ENCODE results near the gene MFSD11.
"Not testable (repeated sequence)": the region's sequence is repeated elsewhere in the genome, so short reads cannot be mapped to it uniquely, and the experiment has no call there.

MFSD11 gene

GRCh38 chr17:76805319-76805718 is 67.4 kb downstream of the MFSD11 start:
- no peak for DNase-seq (ENCODE audit: low spot score)
- no peaks in the 10 kb centered on the region for H3K9me3 Mint-ChIP-seq
- no peak overlapping the region for H3K27ac Mint-ChIP-seq
- no peaks in the 10 kb centered on the region for H3K36me3 Mint-ChIP-seq (ENCODE audit: low read depth)
- H3K4me1 Mint-ChIP-seq (ENCODE audit: low read depth): no peaks in the 10 kb centered on the region
- H3K4me3 Mint-ChIP-seq: no peak overlapping the region
- no peaks in the 10 kb centered on the region for H3K27me3 Mint-ChIP-seq (ENCODE audit: low read depth)

DNA sequence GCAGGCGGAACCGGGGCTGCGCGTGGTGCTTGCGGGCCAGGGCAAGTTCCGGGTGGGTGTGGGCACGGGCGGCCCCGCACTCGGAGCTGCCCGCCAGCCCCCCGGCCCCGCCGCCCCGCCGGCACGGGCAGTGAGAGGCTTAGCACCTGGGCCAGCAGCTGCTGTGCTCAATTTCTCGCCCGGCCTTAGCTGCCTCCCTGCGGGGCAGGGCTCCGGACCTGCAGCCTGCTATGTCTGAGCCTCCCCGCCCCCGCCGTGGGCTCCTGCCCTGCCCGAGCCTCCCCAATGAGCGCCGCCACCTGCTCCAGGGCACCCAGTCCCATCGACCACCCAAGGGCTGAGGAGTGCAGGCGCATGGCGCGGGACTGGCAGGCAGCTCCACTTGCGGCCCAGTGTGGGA is 68.2 kb downstream of the MFSD11 start:
- H3K4me3 Mint-ChIP-seq; H3K36me3 Mint-ChIP-seq (ENCODE audit: low read depth); H3K4me1 Mint-ChIP-seq (ENCODE audit: low read depth); H3K27me3 Mint-ChIP-seq (ENCODE audit: low read depth); H3K27ac Mint-ChIP-seq; DNase-seq (ENCODE audit: low spot score); H3K9me3 Mint-ChIP-seq: not testable (repeated sequence)

DNA sequence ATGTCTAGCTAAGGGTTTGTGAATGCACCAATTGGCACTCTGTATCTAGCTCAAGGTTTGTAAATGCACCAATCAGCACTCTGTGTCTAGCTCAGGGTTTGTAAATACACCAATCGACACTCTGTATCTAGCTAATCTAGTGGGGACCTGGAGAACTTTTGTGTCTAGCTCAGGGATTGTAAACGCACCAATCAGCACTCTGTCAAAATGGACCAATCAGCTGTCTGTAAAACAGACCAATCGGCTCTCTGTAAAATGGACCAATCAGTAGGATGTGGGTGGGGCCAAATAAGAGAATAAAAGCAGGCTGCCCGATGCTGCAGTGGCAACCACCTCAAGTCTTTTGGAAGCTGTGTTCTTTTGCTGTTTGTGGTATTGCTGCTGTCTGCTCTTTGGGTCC is 68.8 kb downstream of the MFSD11 start:
- not testable (repeated sequence) for H3K27ac Mint-ChIP-seq; H3K27me3 Mint-ChIP-seq (ENCODE audit: low read depth); H3K9me3 Mint-ChIP-seq; DNase-seq (ENCODE audit: low spot score); H3K4me1 Mint-ChIP-seq (ENCODE audit: low read depth); H3K36me3 Mint-ChIP-seq (ENCODE audit: low read depth); H3K4me3 Mint-ChIP-seq

DNA sequence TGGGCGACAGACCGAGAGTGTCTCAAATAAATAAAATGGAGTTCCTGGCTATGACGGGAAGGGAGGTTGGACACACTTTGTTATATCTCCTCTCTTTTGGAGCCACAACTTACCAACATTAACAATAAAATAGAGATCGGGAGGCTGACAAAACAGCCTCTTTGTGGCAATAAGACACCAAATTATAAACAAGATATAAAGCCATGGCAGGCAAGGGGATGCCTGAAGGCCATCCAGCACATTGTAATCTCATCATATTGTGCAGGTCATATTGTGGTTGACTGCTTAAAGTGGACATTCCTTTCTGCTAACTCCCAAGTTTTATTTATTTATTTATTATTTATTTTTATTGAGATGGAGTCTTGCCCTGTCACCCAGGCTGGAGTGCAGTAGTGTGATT is 70.4 kb downstream of the MFSD11 start:
- no peak for DNase-seq (ENCODE audit: low spot score)
- Mint-ChIP-seq H3K27ac (no peak overlapping the region), H3K36me3 (ENCODE audit: low read depth) (no peaks in the 10 kb centered on the region), H3K4me1 (ENCODE audit: low read depth) (no peaks in the 10 kb centered on the region), H3K4me3 (no peak overlapping the region), H3K9me3 (no peaks in the 10 kb centered on the region), H3K27me3 (ENCODE audit: low read depth) (no peaks in the 10 kb centered on the region)

DNA sequence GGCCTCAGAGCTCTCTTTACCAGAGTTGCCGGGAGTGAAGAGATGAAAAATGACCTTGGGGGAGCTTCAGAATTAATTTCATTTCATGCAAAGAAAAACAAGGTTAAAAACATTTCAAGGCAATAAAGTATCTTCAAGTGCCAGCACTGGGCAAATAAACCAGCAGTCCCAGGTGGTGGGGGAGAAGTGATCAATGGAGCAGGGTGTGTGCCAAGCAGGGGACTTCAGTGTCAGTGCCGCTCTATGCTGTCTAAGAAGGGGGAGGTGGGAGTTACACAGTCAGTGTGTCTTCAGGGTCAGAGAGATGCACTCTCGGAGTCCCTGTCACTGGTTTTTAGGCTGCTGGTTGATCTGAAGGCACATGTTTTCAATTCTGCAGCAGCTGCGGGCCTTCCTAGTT is 73.0 kb downstream of the MFSD11 start:
- Mint-ChIP-seq H3K27ac (no peak overlapping the region), H3K9me3 (no peaks in the 10 kb centered on the region), H3K27me3 (ENCODE audit: low read depth) (no peaks in the 10 kb centered on the region), H3K4me1 (ENCODE audit: low read depth) (no peaks in the 10 kb centered on the region), H3K36me3 (ENCODE audit: low read depth) (no peaks in the 10 kb centered on the region), H3K4me3 (no peak overlapping the region)
- no peak for DNase-seq (ENCODE audit: low spot score)

- no peak for DNase-seq (ENCODE audit: low spot score)
- Mint-ChIP-seq H3K27me3 (ENCODE audit: low read depth) (no peaks in the 10 kb centered on the region), H3K9me3 (no peaks in the 10 kb centered on the region), H3K27ac (no peak overlapping the region), H3K4me3 (no peak overlapping the region), H3K4me1 (ENCODE audit: low read depth) (peaks cover 6% of the 10 kb centered on the region), H3K36me3 (ENCODE audit: low read depth) (no peaks in the 10 kb centered on the region)
Measured at GRCh38 chr17:76811834-76812233, 73.9 kb downstream of the MFSD11 start.

DNA sequence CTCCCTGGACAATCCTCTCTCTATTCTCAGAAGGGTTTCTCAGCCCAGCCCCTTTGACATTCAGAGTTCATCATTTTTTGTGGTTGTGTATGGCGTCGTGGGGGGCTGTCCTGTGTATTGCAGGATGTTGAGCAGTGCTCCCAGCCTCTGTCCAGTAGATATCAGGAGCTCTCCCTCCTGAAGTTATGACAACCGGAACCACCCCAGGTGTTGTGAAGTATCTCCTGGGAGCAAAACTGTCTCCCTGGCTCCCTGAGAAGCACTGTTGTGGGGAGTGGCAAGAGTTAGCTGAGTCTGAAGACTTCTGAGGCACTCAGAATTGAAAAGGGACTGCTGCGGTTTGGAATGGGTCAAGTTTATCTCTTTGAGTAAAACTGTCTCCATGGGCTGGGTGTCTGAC is 74.3 kb downstream of the MFSD11 start:
- no peaks in the 10 kb centered on the region for H3K36me3 Mint-ChIP-seq (ENCODE audit: low read depth)
- no peak overlapping the region for H3K4me3 Mint-ChIP-seq
- H3K27ac Mint-ChIP-seq: no peak overlapping the region
- H3K9me3 Mint-ChIP-seq: no peaks in the 10 kb centered on the region
- H3K27me3 Mint-ChIP-seq (ENCODE audit: low read depth): no peaks in the 10 kb centered on the region
- DNase-seq (ENCODE audit: low spot score): no peak
- H3K4me1 Mint-ChIP-seq (ENCODE audit: low read depth): peaks cover 7% of the 10 kb centered on the region

DNA sequence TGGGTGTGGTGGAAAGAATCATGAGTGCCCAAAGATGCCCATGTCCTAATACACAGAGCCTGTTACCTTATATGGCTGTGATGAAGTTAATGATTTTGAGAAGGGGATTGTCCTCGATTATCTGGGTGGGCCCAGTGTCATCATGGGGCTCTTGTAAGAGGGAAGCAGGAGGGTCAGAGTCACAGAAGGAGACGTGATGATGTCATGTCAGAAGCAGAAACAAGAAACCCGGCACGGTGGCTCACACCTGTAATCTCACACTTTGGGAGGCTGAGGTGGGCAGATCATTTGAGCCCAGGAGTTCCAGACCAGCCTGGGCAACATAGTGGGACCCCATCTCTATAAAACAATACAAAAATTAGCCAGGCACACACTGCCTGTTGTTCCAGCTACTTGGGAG is 75.0 kb downstream of the MFSD11 start:
- no peak overlapping the region for H3K27ac Mint-ChIP-seq
- H3K9me3 Mint-ChIP-seq: no peaks in the 10 kb centered on the region
- H3K4me1 Mint-ChIP-seq (ENCODE audit: low read depth): peaks cover 9% of the 10 kb centered on the region
- H3K4me3 Mint-ChIP-seq: no peak overlapping the region
- no peak for DNase-seq (ENCODE audit: low spot score)
- no peaks in the 10 kb centered on the region for H3K36me3 Mint-ChIP-seq (ENCODE audit: low read depth)
- H3K27me3 Mint-ChIP-seq (ENCODE audit: low read depth): peaks cover 3% of the 10 kb centered on the region

DNA sequence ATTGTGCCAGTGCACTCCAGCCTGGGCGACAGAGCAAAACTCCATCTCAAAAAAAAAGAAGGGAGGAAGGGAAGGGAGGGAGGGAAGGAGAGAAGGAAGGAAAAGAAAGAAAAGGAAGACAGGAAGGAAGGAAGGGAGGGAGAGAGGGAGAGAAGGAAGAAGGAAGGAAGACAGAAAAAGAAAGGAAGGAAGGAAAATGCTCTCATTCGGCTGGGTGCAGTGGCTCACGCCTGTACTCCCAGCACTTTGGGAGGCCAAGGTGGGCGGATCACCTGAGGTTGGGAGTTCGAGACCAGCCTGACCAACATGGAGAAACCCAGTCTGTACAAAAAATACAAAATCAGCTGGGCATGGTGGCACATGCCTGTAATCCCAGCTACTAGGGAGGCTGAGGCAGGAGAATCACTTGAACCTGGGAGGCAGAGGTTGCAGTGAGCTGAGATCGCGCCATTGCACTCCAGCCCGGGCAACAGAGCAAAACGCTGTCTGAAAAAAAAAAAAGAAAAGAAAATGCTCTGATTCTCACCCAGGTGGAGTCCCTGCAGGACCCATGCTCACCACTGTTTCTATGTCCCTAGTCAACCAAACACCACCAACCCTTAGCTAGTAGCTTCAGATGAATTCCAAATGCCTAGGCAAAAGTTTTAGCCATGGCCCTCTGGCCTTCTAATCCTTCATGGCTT is 78.1 kb downstream of the MFSD11 start:
- not testable (repeated sequence) for DNase-seq (ENCODE audit: low spot score); H3K36me3 Mint-ChIP-seq (ENCODE audit: low read depth); H3K27ac Mint-ChIP-seq; H3K4me3 Mint-ChIP-seq; H3K4me1 Mint-ChIP-seq (ENCODE audit: low read depth); H3K9me3 Mint-ChIP-seq
- peaks cover 12% of the 10 kb centered on the region for H3K27me3 Mint-ChIP-seq (ENCODE audit: low read depth)

DNA sequence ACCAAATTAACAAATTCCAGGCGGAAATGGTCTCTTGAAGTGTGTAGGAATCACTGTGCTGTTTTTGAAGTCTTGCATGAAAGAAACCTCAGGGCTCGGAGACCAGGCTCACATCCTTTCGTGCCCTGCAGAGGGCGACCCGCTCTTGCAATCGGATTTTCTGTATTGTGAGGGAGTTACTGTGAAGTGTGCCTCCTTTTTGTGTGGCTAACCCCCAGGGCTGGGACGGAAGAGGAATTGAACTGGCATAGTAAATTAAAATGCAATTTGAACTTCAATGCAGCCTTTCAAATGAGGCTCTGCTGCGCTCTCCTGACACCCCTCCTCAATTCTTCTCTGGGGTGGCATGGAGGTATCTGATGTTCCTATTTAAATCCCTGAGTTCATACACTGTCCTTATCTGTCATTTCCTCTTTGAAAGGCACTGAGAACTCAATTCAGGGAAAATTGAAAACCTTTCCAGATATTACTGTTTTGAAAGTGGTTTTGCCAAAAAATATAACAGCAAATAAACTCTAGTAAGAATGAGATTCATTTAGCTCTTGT is 78.7 kb downstream of the MFSD11 start:
- no peak overlapping the region for H3K27ac Mint-ChIP-seq
- no peaks in the 10 kb centered on the region for H3K36me3 Mint-ChIP-seq (ENCODE audit: low read depth)
- H3K4me3 Mint-ChIP-seq: no peak overlapping the region
- peak; percentile 35 for DNase-seq (ENCODE audit: low spot score)
- peaks cover 9% of the 10 kb centered on the region for H3K4me1 Mint-ChIP-seq (ENCODE audit: low read depth)
- peaks cover 12% of the 10 kb centered on the region for H3K27me3 Mint-ChIP-seq (ENCODE audit: low read depth)
- H3K9me3 Mint-ChIP-seq: no peaks in the 10 kb centered on the region

GRCh38 chr17:76820039-76820438 is 82.1 kb downstream of the MFSD11 start:
- Mint-ChIP-seq H3K36me3 (ENCODE audit: low read depth) (no peaks in the 10 kb centered on the region), H3K9me3 (no peaks in the 10 kb centered on the region), H3K4me3 (no peak overlapping the region), H3K4me1 (ENCODE audit: low read depth) (peaks cover 9% of the 10 kb centered on the region), H3K27ac (no peak overlapping the region), H3K27me3 (ENCODE audit: low read depth) (peaks cover 12% of the 10 kb centered on the region)
- no peak for DNase-seq (ENCODE audit: low spot score)

DNA sequence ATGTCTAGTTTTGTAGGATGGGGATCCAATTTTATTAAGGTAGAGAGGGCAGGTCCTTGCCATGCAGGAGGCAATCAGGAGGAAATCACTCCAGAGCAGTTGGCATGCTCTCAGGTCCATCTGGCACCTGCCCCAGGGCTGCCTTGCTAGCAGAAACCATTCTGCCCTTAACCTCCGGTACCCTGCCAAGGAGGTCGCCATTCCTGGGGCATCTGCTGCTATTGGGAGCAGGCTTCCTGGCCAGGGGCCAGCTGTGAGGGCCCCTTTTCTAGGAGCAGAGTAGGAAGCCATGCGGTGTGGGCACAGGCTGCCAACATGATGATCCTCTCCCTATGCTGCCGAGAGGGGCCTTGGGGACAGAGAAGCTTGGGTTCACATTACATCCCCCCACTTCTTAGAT is 82.6 kb downstream of the MFSD11 start:
- Mint-ChIP-seq H3K36me3 (ENCODE audit: low read depth) (no peaks in the 10 kb centered on the region), H3K4me3 (no peak overlapping the region), H3K27me3 (ENCODE audit: low read depth) (peaks cover 12% of the 10 kb centered on the region), H3K27ac (no peak overlapping the region), H3K9me3 (no peaks in the 10 kb centered on the region), H3K4me1 (ENCODE audit: low read depth) (peaks cover 9% of the 10 kb centered on the region)
- no peak for DNase-seq (ENCODE audit: low spot score)

GRCh38 chr17:76822184-76822778 is 84.4 kb downstream of the MFSD11 start:
- H3K4me3 Mint-ChIP-seq: no peak overlapping the region
- no peak for DNase-seq (ENCODE audit: low spot score)
- H3K36me3 Mint-ChIP-seq (ENCODE audit: low read depth): no peaks in the 10 kb centered on the region
- no peak overlapping the region for H3K27ac Mint-ChIP-seq
- no peaks in the 10 kb centered on the region for H3K9me3 Mint-ChIP-seq
- H3K27me3 Mint-ChIP-seq (ENCODE audit: low read depth): peaks cover 12% of the 10 kb centered on the region
- peaks cover 8% of the 10 kb centered on the region for H3K4me1 Mint-ChIP-seq (ENCODE audit: low read depth)

GRCh38 chr17:76824093-76824492 is 86.2 kb downstream of the MFSD11 start:
- Mint-ChIP-seq H3K36me3 (ENCODE audit: low read depth) (no peaks in the 10 kb centered on the region), H3K27me3 (ENCODE audit: low read depth) (peaks cover 9% of the 10 kb centered on the region), H3K9me3 (no peaks in the 10 kb centered on the region), H3K4me3 (no peak overlapping the region), H3K27ac (no peak overlapping the region), H3K4me1 (ENCODE audit: low read depth) (peaks cover 6% of the 10 kb centered on the region)
- DNase-seq (ENCODE audit: low spot score): no peak
